HFF-Myc (cell line): ENCODE results near the gene SCGB1A1.
"Not testable (repeated sequence)": the region's sequence is repeated elsewhere in the genome, so short reads cannot be mapped to it uniquely, and the experiment has no call there.

Source experiments
- DNase-seq: peaks from one replicate; pipeline ENCODE4 v3.0.0-alpha.2; 2011; ENCODE audit warnings: low read depth; ENCODE audit errors: extremely low read depth
- H3K4me3 ChIP-seq: replicated peaks from 2 replicates; pipeline ENCODE4 v1.5.1; 2011; ENCODE audit warnings: low read depth, mild to moderate bottlenecking, control low read depth, low read length
- CTCF ChIP-seq: IDR thresholded peaks from 2 replicates; pipeline ENCODE4 v1.5.1; 2012; ENCODE audit warnings: mild to moderate bottlenecking, low read depth, low read length, control low read depth; ENCODE audit errors: missing control alignments

SCGB1A1 gene

GRCh38 chr11:62446091-62446490 lies 27.3 kb downstream of the SCGB1A1 start:
- DNase-seq, result no peak
- H3K4me3 ChIP-seq, result no peak overlapping the region
- no peak for TF ChIP-seq CTCF

- no peak for DNase-seq
- TF ChIP-seq CTCF, result no peak
- H3K4me3 ChIP-seq, result no peak overlapping the region
Measured at GRCh38 chr11:62449451-62449851, 30.6 kb downstream of the SCGB1A1 start.

GRCh38 chr11:62449912-62450311 lies 31.1 kb downstream of the SCGB1A1 start:
- not testable (repeated sequence) for H3K4me3 ChIP-seq, DNase-seq

- no peak overlapping the region for H3K4me3 ChIP-seq
- TF ChIP-seq CTCF, result no peak
- no peak for DNase-seq
Measured at GRCh38 chr11:62450543-62451240, 31.9 kb downstream of the SCGB1A1 start.

GRCh38 chr11:62451241-62451621 lies 32.4 kb downstream of the SCGB1A1 start:
- TF ChIP-seq CTCF, result no peak
- H3K4me3 ChIP-seq, result no peak overlapping the region
- no peak for DNase-seq

- no peak overlapping the region for H3K4me3 ChIP-seq
- TF ChIP-seq CTCF, result no peak
- no peak for DNase-seq
Measured at GRCh38 chr11:62452261-62452660, 33.4 kb downstream of the SCGB1A1 start.

GRCh38 chr11:62452839-62453468 lies 34.1 kb downstream of the SCGB1A1 start:
- no peak for TF ChIP-seq CTCF
- H3K4me3 ChIP-seq, result no peak overlapping the region
- DNase-seq, result no peak
